AG20443 (cell line): Measurements from ENCODE around the gene MYH7.
"Not testable (repeated sequence)": the region's sequence is repeated elsewhere in the genome, so short reads cannot be mapped to it uniquely, and the experiment has no call there.

Experiments used
- DNase-seq: peaks from one replicate; pipeline ENCODE4 v3.0.0; 2012; ENCODE audit warnings: low spot score, mixed read lengths

The MYH7 gene

DNA sequence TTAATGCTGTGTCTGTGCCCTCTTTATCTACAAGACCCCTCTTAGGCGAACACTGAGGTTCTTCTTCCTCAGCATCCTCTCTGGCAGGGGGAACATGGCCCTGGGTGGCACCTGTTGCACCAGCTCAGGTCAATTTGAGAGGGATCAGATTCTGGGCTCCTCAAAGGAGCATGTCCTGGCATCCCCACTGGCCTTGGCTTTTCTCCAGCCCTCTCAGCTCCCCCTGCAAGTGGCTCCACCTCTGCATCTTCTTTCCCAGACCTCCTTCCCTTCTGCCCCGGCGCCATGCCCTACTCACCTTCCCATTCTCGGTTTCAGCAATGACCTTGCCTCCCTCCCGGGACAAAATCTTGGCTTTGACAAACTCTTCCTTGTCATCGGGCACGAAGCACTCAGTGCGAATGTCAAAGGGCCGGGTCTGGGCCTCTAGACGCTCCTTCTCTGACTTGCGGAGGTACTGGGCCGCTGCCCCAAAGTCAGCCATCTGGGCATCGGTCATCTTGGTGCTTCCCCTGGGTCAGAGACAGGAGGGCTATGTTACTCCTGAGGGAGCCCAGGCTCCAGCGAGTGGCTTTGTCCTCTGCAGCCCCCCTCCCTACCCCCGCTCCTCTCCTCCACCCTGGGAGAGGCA lies 28.6 kb downstream of the MYH7 start:
- no peak for DNase-seq

DNA sequence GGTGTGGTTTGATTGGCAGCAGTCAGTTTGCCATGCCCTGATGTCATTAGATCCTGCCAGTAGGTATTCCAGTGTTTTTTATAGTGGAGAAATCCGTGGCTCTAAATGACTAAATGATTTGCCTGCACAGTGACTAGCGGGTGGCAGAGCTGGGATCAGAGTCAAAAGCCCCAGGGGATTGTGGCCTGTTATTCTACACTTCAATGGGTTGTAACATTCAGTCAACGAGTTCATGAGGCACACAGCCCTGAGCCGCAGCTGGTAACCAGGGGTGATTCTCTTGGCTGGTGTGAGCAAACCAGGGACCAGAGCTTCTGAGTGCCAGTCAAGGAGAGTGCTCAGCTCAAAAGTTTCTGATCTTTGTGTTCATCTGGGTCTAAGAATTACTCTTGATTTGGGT lies 29.2 kb downstream of the MYH7 start:
- no peak for DNase-seq

- DNase-seq = no peak
Measured at GRCh38 chr14:23405516-23406025, 29.9 kb downstream of the MYH7 start.

GRCh38 chr14:23405096-23405495 lies 30.4 kb downstream of the MYH7 start:
- no peak for DNase-seq

DNA sequence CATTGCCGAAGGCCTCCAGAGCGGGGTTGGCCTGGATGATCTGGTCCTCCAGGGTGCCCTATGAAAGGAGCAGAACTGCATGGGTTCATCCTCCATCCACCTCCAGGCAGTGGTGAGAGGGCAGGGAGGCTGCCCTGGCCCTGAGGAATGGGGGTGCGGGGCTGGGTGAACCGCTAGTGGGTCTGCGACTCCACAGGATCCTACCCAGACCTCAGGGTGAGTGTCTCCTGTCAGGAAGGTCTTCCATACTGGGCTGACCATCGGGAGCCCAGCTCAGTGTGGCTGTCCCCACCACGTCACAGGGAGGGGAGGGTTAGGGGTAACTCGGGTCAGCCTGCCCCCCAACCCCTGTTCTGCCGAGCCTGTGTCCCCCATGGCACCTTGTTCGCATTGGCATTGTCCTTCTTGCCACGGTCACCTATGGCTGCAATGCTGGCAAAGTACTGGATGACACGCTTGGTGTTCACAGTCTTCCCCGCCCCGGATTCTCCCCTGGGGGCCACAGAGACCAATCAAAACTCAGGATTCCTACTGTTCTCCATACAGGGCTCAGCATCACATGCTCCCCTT lies 31.0 kb downstream of the MYH7 start:
- DNase-seq = no peak

- no peak for DNase-seq
Measured at GRCh38 chr14:23403908-23404307, 31.6 kb downstream of the MYH7 start.

GRCh38 chr14:23403139-23403438 lies 32.4 kb downstream of the MYH7 start:
- no peak for DNase-seq

- DNase-seq = no peak
Measured at GRCh38 chr14:23402296-23403138, 32.9 kb downstream of the MYH7 start.

DNA sequence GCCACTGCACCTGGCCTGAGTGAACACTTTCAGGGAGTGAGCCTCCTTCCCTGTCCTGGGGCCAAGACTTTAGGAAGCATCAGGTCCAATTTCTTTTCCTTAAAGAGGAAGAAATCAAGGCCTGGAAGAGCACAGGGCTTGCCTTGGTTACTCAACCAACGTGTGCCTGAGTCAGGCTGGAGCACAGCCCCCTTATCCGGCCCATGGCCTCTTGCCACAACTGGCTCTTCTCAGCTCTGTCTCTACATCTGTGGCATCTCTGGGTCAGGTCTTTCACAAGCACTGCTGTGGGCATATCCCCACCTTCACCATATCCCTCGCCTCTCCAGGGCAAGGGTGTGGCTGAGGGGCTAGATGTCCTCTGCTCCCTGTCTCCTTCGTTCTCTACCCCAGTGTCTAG lies 34.2 kb downstream of the MYH7 start:
- DNase-seq = no peak

GRCh38 chr14:23400496-23401149 lies 34.8 kb downstream of the MYH7 start:
- DNase-seq = not testable (repeated sequence)

- DNase-seq = no peak
Measured at GRCh38 chr14:23399591-23399990, 35.9 kb downstream of the MYH7 start.

DNA sequence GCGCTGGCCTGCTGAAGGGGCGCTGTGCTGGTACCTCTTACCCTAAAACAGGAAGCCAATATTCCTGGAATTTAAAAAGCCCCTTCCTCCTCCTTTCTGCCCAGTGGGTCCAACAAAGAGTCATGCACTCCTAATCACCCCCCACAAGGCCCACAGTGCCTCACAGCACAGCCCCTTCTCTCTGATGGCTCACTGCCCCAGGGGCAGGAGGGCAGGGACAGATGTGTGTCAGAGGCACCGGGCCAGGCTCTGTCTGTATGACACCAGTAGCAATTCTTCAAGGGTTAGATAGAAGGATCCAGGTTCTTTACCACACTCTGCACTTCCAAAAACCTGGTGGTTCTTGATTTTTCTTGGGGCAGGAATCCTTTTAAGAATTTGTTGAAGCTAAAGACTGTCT lies 36.3 kb downstream of the MYH7 start:
- DNase-seq = no peak

DNA sequence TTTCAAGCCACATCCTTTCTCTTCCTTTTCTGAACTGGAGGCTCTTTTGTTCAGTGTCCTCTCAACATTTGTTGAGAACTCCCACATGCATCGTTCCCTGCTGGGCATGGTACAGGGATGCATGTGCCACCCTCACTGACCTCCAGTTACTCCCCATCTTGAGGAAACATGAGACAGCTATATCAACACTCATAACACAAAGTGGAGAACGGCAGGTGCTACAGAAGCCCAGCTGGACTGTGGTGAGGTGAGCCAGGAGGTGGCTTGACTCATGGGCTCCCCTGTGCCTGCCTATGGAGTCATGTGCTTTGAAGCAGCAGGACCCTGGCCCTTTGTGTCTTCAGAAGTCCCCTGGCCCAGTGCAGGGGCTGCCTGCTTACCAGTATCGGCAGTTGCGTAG lies 37.1 kb downstream of the MYH7 start:
- no peak for DNase-seq

GRCh38 chr14:23396781-23397407 lies 38.6 kb downstream of the MYH7 start:
- DNase-seq = no peak

GRCh38 chr14:23396126-23396525 lies 39.3 kb downstream of the MYH7 start:
- DNase-seq = no peak

- no peak for DNase-seq
Measured at GRCh38 chr14:23392613-23393012, 42.8 kb downstream of the MYH7 start.

DNA sequence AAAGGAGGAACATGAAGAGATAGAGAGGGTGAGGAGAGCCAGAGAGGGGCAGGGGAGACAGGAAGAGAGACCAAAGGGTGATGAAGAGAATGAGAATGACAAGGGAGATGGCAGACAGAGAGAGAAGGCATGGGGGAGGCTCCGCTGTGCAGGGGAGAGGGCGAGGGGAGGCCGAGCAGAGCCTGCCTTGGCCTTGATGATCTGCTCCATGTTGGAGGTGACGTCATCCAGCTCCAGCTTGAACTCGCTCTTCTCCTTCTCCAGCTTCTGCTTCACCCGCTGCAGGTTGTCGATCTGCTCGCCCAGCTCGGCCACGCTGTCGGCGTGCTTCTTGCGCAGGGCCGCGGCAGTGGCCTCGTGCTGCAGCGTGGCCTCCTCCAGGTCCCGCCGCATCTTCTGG lies 45.6 kb downstream of the MYH7 start:
- not testable (repeated sequence) for DNase-seq

GRCh38 chr14:23389396-23389795 lies 46.1 kb downstream of the MYH7 start:
- no peak for DNase-seq

GRCh38 chr14:23388996-23389395 lies 46.5 kb downstream of the MYH7 start:
- DNase-seq = no peak

DNA sequence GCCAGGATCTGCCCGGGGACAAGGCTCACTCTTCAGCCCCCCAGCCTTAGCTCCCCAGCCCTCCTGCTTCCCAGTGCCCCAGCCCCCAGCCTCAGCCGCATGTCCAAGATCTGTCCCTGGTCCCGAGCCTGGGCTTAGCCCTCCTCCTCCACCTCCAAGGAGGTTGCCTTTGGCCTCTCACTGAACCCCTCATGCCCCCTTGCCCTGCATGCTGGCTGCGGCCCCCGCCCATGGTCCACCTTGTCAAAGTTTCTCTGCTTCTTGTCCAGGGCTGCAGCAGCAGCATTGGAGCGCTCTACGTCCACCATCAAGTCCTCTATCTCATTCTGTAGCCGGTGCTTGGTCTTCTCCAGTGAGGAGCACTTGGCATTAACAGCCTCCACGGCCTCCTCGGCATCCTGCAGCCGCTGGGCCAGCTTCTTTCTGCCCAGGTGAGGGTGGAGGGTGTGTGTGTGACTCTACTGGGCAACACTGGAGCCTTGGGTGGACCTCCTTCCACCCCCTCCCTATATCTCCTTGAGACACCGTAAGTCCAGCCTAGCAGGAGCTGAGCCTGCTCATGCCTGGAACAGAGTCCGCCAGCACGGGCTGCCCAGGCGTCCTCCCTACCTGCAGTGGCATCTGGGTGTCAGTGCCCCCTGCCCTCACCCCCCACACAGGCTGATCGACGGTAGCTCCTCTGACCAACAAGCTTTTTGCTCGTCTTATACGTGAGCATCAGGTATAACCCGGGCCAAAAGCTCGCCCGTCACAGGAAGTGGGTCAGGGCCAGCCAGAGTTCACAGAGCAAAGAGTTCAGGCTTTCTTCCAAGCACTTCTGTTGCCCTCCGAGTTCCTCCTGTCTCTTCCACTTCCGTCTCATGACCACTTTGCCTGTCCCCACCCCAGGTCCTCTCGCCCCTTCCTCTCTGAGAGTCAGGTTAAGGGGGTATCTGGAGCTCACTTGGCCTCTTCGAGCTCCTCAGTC lies 47.3 kb downstream of the MYH7 start:
- DNase-seq = no peak

DNA sequence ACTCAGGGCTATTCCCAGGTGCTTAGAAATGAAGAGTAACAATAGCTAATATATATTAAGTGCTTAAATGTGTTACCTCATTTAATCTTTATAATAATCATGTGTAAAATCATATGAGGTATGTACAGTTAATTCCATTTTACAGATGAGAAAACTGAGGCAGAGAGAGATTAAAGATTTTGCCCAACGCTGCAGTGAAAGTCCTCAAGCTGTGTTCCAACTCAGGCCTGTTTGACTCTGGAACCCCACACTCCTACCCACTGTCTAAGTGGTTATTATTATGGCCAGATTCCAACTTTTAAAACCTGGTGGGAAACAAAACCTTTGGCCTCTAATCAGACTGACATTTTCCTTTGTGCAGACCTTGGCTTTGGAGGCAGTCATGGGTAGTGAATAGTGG lies 48.5 kb downstream of the MYH7 start:
- no peak for DNase-seq
